Dedifferentiated amniotic fluid mesenchymal stem cell (primary cell): ENCODE results near the gene PTPN7.
"Not testable (repeated sequence)": the region's sequence is repeated elsewhere in the genome, so short reads cannot be mapped to it uniquely, and the experiment has no call there.

ENCODE experiments used
- DNase-seq: peaks from one replicate; pipeline ENCODE4 v3.0.0-alpha.2; 2016; ENCODE audit errors: extremely low spot score

Gene PTPN7

GRCh38 chr1:202167054-202167453, 6.7 kb upstream of the PTPN7 start:
- DNase-seq: not testable (repeated sequence)

- no peak for DNase-seq
These were observed 5.8 kb upstream of the PTPN7 start for GRCh38 chr1:202165942-202166843.

- no peak for DNase-seq
These were observed 5.0 kb upstream of the PTPN7 start for GRCh38 chr1:202165267-202165941.

- DNase-seq: no peak
These were observed 4.1 kb upstream of the PTPN7 start for GRCh38 chr1:202164271-202165037.

GRCh38 chr1:202163281-202164270, 3.2 kb upstream of the PTPN7 start:
- no peak for DNase-seq

DNA sequence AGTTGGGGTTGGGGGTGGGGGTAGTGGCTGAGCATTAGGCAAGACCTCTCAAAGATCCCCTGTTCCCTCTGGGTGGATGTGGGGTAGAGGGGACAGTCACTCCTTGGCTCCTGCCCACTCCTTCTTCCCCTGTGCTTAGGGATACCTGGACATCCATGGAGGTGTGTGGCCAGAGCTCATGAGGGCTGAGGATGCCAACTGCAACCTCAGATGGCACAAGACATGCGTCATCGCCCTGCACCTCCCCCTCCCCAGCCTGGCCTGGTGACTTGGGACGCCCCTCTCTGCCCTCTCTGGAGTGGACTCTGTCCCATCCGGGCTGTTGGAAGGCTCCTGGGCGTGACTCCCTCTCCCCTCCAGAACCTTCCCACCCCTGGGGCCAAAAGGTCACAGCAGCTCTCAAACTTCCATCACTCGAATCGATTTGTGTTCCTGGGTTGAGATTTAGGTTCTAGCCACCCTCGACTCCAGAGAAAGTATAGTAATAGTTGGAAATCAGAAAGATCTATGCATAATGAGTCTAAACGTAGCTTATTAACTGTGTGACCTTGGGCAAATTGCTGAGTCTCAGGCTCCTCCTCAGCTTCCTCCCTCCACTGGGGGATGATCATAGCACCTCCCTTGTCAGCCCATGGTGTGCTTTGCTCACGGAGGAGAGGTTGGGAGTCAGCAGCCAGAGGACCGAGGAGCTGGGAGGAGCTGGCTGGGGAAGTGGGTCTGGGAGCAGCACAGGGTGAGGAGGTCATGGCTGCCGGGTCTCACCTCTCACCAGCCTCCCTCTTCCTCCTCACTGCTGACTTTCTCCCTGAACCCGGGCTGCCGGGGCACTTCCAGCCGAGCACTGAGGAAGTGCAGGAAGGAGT, 2.2 kb upstream of the PTPN7 start:
- no peak for DNase-seq

- DNase-seq: no peak
These were observed 1.6 kb upstream of the PTPN7 start for GRCh38 chr1:202162047-202162417.

DNA sequence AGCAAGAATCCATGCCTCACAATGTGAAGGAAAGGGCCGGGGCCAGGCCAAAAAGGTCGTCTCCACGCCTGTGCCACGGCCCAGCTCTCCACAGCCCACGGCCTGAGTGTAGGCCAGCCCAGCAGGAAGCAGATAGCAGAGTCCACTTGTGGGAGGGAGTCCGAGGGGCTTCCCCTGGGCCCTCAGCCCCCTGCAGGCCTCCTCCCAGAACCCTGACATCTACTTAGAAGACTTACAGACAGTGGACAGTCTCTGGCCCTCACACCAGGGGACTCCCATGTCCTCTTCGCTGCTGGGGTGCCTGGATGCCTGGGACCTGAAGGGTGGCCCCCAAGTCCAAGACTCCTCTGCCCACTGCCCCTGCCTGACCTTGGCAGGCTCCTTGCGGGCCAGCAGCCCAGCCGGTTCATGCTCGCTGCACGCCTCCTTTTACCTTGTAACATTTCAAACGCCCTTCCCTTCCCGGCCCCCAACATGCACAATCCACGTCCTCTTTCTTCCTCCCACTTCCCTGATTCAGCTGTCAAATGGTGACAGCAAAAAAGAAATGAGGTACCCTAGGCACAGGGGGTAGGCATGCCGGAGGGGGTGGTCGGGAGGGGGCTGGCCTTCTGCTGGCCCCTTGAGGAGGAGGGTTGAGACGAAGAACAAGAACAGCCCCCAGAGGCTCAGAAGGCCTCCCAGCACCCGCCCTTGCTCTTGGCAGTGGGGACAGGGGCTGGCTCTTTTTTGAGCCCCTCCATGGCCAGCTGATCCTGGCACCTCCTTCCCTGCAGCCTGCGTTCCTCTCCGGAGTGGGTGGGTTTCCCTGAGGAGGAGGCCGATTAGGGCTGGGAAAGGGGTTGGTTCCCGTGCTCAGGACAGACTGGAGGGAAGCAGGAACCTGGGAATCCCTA, 997 bp upstream of the PTPN7 start:
- no peak for DNase-seq

DNA sequence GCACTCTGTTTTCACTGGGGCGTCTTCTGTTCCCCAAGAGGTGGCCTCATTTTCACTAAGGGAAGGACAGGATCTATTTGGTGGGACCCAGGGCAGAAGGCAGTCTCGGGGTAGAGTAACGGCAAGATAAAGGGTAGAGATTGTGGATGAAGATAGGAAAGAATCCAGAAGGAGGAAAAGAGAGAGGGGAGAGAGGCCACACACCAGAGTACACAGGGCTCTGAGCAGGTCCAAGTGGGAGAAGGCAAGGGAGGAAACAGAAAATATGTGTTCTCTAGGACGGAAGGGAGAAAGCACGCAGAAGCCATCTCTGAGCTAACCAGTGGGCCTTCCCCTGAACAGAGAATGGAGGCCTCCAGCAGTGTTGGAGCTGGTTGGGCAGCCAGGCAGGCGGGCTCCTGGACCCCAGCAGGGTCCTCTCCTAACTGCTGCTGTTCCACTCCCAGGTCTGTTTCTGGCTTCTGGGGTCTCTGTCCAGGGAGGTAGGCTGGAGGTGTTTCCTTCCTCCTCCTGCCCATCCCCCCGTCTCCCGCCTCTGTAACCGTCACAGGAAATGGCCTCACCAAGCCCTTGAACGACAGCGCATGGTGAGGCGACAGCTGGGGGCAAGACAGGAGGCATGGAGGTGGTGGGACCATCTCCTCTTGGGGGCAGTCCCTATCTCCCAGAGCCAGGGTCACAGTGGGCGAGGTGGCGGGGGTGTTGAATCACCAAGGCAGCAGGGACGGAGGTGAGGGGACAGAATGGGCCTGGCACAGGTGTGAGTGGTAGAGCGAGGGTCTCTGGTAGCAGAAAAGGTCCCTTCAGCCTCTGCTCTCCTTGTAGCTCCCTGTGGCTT, 649 bp downstream of the PTPN7 start:
- no peak for DNase-seq

- no peak for DNase-seq
These were observed 1.4 kb downstream of the PTPN7 start for GRCh38 chr1:202158810-202159533.

DNA sequence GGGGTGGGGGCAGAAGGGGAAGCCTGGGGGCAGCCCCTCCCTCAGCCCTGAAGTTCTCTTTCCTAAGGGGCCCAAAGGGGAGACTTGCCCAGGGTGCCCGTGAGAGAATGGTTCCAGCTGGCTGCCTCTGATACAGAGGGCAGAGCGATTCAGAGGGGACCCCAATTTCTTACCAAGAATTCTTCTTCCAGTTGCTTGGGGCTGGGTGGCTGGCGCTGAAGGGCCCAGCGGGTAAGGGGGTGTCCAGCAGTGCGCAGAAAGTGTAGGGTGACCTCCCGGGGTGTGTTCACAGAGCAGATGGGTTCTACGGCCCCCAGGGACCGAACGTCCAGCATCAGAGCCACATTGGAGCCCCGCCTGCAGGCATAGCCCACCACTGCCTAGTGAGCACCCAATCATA, 2.5 kb downstream of the PTPN7 start:
- no peak for DNase-seq

DNA sequence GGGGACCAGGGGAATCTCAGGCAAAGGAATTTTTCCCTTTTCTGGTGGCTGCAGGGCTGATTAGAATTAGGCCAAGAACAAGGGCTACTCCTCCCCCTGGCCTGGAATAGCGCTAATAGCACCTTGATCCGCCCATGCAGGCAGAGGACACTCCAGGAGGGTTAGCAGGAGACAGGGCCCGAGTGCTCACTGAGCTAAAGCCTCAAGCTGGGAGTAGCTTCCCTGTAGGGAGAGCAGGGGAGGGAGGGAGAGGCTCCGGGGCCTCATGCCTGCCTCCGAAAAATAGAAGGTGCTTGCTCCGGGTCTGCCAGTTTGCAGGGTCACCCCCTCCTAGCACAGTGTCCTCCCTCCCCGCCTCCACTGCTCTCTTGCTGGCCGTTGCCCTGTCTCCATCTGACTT, 3.8 kb downstream of the PTPN7 start:
- DNase-seq: no peak

GRCh38 chr1:202155478-202156021, 4.9 kb downstream of the PTPN7 start:
- DNase-seq: no peak

DNA sequence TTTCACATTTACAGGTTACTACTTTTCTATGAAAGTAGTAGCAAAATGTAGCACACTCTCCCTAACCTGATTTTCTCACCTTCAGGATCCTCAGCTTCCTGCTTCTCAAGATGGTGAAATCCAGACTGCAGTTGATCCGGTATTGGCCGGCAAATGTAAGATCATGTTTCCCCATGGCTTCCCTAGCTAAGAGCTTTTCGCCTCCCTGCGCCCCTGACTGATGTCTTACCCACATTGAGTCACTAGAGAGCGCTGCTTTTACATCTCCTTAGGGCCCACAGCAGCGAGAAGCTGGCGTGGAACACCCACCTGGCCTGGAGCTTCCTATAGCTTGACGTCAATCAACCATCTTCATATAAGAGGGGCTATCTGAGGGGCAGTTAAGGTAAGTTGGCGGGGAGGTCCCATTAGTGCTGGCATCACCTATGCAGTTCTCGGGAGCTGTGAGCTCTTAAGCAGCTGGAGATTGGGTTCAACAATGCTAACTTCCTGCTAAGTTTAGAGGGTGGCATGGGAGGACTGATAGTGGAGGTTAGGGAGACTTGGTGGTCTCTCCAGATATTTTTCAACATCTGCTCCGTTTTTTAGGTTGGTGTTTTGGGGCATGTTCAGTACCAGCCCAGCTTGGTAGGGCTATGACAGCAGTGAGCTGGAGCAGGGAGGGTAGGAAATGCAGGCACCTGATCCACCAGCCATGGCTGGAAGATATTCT, 5.5 kb downstream of the PTPN7 start:
- peak; percentile 55 for DNase-seq

GRCh38 chr1:202154148-202154765, 6.1 kb downstream of the PTPN7 start:
- no peak for DNase-seq

DNA sequence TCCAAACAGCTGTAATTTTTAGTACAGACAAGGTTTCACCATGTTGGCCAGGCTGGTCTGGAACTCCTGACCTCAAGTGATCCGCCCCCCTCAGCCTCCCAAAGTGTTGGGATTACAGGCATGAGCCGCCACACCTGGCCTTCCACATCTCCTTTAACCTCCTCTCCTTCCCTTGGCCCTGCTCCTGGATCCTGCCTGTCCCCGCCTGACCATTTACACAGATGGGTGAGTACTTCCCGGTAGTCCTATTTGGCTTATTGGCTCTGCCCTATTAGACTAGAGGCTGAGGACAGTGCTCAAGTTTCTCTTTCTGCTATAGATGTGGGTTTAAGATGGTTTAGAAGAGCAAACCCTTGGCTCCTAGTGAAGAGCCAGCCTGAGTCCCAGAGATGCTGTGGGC, 7.1 kb downstream of the PTPN7 start:
- no peak for DNase-seq
